Cortex of kidney (tissue), 1 donor: ENCODE results near the gene ERMN.
"Not testable (repeated sequence)": the region's sequence is repeated elsewhere in the genome, so short reads cannot be mapped to it uniquely, and the experiment has no call there.

Experiments
- DNase-seq: peaks from one replicate; lab custom pipeline; 2025; lab: John Stamatoyannopoulos, UW

The ERMN gene, protein sequence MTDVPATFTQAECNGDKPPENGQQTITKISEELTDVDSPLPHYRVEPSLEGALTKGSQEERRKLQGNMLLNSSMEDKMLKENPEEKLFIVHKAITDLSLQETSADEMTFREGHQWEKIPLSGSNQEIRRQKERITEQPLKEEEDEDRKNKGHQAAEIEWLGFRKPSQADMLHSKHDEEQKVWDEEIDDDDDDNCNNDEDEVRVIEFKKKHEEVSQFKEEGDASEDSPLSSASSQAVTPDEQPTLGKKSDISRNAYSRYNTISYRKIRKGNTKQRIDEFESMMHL

DNA sequence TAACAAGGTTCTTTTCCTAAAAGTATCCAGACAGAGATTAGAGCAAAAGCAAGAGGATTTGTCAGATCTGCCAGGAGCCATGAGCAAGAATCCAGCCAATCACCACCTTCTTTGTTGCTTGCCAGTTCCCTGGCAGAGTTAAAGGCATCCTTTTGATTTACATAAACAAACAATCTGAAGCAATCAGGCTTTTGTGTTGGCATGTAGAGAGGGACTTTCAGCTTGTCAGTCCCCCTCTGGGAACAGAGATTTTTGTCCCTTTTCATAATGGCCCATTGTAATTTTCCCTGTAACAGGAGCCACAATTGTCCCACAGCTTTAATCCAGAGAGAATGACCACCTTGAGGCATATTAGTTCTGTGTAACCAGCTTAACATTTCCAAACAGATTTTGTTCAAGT lies at the start of gene ERMN:
Gene ERMN (minus strand): TSS at position 39 of the 400 bp plus-strand sequence. CDS start 182 bp downstream, outside the sequence.
- no peak for DNase-seq

DNA sequence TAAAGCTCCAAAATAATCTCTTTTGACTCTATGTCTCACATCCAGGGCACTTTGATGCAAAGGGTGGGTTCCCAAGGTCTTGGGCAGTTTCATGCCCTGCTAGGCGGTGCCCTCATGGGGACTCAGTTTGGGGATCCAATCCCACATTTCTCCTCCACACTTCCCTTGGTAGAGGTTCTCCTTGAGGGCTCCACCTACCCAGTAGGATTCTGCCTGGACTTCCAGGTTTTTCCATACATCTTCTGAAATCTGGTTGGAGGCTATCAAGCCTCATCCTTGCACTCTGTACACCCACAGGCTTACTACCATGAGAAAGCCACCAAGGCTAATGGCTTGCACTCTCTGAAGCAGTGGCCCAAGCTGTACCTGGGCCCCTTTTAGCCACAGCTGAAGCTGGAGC lies 49.8 kb upstream of the ERMN start:
- DNase-seq, result no peak

DNA sequence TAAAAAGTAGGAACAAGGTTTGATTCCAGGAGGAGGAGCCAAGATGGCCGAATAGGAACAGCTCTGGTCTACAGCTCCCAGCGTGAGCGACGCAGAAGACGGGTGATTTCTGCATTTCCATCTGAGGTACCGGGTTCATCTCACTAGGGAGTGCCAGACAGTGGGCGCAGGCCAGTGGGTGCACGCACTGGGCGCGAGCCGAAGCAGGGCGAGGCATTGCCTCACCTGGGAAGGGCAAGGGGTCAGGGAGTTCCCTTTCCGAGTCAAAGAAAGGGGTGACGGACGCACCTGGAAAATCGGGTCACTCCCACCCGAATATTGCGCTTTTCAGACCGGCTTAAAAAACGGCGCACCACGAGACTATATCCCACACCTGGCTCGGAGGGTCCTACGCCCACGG lies 42.9 kb upstream of the ERMN start:
- DNase-seq, result not testable (repeated sequence)

DNA sequence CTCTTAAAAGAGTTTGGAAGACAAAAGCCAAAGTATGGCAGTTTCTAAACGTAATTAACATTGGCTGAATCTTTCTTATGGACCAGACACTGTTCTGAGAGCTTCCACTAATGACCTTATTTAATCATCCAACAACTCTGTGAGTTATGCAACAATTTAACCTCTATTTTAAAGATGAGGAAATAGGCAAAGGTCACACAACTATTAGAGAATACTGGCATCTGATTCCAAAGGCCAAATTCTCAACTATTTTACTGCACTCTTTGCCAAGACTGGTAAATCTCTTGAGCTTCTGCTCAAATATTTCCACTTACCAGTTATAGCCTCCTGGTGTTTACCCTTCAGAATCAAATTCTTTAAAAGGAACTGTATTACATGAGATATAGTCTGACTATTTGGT lies 42.1 kb upstream of the ERMN start:
- DNase-seq, result no peak

DNA sequence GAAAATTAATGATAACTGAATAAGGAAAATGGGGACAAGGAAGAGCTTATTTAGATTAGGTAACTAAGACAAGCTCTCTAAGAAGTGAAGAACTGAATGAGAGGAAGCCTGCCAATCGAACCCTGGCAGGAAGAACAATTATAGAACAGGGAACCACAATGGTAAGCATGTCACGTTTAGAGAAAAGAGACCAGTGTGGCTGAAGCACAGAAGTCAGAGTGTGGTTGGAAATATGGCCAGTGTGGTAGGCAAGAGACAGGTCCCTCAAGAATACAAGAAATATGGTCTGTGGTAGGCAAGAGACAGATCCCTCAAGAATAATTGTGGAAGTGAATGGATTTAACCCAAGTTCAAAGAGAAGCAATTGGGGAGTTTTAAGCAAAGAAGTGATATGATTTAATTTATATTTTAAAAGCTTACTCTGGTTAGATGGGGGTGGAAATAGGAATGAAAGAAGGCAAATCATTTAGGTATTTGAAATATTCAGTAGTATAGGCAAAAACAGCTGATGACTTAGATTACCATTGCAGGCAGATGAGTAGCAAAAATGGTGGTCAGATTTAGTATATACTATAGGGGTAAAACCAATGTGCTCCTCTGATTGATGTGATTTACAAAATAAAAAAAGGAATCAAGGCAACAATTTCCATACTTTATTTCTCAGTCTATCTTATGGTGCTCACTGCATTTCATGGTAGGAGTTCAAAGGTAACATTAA lies 38.8 kb upstream of the ERMN start:
- no peak for DNase-seq

DNA sequence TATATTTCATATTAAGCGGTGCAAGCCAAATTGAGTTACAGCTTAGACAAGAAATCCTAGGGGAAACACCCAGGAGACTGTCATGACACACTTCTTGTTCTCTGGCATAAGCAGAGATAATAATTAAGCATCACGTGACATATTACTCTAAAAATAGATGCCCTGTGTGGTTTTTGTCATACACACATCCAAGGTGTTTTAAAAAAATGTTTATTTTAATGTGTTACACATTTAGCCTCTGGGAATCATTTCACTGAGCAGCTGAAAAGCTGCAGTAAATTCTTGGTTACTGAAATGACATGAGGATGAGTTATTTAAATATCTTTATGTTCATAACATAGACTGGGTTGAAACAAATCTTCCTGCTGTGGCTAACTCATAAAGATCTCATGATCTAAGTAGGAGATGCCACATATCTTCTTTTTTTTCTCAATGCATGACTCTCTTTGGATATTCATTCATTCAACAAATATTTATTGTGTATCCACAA lies 38.0 kb upstream of the ERMN start:
- no peak for DNase-seq

DNA sequence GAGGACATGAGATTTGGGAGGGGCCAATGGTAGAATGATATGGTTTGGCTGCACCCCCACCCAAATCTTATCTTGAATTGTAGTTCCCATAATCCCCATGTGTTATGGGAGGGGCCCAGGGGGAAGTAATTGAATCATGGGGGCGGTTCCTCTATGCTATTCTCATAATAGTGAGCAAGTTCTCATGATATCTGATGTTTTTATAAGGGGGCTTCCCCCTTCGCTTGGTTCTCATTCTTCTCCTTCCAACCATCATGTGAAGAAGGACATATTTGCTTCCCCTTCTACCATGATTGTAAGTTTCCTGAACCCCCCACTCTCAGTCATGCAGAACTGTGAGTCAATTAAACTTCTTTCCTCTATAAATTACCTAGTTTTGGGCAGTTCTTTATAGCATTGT lies 37.0 kb upstream of the ERMN start:
- no peak for DNase-seq

DNA sequence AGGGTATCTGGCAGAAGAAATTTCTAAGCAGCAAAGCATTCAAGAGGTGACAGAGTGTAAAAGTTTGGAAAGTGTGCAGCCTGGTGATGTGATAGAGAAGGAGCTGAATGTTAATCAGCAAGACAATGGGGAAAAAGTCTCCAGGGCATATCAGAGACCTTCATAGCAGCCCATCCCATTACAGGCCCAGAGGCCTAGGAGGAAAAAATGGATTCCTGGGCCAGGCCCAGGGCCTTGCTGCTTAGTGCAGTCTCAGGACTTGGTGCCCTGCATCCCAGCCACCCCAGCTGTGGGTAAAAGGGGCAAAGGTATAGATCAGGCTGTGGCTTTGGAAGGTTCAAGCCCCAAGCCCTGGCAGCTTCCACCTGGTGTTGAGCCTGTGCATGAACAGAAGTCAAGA lies 35.9 kb upstream of the ERMN start:
- DNase-seq, result no peak

DNA sequence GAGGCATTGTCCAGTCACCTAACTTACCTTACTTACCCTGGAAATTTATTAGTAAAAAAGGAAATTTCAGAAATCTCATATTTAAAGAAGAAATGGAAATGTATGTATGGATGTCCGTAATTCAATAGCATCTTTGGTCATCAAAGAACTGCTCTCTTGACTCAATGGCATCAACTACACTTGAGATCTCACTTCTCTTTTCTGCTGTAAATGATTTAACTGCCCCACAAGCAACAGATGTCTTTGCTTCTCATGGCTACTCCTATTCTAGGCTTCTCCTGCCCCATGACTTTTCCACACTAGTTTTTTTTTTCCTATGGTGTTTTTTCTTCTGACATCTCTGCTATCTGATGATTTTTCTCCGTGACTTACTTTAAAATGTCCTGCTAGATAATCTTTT lies 34.0 kb upstream of the ERMN start:
- no peak for DNase-seq

DNA sequence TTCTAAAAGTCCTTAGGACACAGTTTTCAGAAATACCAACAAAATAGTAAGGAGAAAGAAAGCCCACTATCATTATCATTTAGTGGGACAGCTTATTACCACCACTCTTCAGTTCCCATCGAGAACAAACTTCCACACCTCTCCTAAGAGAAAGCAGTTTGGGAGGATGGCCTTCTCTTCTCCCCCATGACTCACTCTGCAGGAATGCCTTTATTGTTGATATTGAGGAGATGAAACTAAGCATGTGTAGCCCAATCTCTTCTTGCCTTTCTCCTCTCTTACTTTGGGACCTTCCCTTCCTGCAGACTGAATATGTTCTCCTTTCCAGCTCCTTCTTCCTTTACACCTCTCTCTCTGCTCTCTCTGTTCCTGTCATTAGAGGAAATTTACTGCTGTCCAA lies 30.0 kb upstream of the ERMN start:
- no peak for DNase-seq

DNA sequence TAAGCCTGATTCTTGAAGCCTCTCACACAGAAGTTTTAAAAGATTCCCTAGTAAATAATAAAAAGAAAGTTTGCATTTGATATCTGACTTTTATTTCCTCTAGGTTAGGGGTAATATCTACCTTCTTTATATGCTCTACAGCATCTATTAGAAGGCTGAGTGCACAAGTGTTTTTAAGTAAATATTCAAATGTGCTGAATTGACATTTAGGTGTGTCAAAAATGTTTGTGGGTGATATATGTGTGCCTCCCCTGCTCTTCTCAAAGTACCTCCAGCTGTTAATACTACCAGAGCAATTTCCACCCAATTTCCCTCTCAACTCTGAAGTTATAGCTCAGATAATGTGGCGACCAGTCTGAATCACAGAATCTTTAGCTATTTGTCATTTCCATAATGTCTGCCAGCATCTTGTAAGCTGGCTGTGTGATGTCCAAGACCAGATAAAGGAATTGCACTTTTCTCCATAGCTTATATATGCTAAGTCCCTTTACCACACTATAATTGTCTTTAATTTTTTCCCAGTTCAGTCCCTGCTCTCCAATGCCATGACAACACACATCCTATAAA lies 24.4 kb upstream of the ERMN start:
- DNase-seq, result no peak

DNA sequence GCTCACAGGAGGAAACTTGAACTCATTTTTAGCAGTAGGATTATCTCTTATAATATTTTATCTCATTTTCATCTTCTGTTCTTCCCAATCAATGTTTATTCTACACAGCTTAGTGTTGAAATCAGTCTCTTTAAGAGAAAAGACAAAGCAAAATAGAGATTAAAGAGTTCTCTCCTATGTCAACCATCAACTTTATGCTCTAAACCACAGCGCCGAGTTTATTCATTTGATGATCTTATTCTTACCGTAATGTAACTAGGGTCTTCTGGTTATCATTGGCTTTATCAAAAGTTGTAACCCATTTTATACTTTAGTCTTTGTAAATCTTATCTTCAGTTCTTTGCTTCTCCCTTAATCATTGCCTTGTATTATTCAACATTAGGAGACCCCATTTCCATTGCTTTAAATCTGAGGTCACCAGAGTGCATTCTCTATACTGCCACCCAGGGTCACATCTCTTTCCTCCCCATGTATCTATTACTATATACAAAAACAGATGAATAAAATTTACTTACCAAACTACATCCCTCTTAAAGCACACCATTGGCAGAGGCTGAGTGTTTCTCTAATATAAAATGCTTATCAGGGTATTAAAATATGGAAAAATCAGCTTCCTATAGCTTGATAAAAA lies 22.8 kb upstream of the ERMN start:
- DNase-seq, result no peak

DNA sequence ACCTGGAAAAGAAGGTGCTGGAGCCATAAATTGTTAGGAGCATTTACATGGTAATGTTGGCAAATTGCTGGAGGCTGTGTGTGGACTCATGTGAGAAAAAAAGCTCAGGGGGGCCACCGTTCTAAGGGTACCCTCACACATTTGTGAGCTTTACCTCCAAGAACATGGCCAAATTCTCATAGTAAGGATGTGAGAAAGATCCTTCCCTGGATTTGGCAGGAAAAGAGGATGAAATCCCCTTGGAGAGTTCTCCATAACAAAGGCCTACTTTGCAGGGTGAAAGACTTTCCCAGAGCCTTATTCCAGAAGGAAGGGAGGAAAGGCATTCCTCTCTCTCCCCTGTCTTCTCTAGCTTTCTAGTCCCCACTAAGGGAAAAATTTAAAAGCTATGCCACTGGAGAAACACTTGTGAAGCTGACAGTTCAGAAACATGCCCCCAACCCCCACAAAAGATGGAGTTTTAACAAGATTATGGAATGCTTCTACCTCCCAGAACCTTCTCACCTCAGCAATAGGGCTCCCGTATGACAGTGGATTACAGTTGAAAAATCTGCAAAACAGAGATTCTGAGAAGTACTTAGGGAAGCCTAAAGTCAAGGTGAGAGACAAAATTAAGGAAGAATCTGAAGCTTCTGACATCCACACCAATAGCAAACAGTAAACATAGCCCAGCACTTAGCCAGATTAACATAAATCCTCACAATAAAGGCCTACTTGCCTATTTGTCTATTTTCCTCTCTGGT lies 20.2 kb upstream of the ERMN start:
- DNase-seq, result no peak

DNA sequence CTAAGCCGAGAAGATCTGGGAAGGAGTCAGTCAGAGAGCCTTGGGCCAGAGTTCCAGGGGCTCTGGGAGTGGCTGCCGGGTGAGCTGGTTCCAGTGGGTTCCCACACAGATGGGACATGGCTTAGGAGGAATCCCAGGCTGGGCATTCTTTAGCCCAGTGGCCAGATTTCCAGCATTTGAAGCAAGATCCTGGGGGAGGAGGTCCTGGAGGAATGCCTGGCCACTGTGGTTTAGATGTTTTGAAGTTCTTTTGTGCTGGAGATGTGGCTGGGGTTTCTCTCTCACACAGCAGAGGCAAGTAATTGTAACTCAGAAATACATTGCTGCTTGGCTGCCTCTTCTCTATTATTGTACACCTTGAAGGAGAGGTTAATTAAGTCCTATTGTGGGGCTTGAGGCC lies 15.8 kb upstream of the ERMN start:
- DNase-seq, result not testable (repeated sequence)

DNA sequence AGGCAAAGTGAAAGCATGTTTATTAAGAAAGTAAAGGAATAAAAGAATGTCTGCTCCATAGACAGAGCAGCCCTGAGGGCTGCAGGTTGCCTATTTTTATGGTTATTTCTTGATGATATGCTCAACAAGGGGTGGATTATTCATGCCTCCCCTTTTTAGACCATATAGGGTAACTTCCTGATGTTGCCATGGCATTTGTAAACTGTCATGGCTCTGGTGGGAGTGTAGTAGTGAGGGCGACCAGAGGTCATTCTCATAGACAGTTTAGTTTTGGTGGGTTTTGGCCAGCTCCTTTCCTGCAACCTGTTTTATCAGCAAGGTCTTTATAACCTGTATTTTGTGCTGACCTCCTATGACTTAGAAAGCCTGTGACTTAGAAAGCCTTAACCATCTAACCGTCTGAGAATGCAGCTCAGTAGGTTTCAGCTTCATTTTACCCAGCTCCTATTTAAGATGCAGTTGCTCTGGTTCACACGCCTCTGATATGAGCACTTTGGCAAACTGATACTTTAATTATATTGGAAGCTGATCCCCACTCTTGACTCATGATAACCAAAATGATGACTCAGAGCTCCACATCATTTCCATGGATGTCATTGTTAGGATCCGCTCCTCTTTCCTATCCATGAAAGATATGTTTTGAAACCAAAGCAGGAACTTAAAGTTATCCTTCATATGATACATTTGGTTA lies 14.5 kb upstream of the ERMN start:
- no peak for DNase-seq

DNA sequence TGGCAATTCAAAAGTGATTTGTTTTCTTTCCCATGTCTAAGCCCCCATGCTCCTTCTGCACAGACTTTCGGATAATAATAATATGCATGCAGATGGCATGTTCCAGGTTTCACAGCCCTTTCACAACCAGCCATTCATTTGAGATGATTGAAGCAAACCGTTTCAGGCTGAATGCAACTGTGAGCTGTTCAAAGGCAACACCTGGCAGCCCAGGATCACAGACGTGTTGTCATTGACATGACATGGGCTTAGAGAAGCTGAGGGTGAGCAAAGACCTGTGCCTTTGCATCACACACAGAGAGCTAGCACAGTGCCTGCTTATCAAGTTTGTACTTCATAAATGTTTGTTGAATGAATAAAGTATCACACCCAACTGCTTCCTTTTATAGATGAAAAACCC lies 12.4 kb upstream of the ERMN start:
- DNase-seq, result no peak

DNA sequence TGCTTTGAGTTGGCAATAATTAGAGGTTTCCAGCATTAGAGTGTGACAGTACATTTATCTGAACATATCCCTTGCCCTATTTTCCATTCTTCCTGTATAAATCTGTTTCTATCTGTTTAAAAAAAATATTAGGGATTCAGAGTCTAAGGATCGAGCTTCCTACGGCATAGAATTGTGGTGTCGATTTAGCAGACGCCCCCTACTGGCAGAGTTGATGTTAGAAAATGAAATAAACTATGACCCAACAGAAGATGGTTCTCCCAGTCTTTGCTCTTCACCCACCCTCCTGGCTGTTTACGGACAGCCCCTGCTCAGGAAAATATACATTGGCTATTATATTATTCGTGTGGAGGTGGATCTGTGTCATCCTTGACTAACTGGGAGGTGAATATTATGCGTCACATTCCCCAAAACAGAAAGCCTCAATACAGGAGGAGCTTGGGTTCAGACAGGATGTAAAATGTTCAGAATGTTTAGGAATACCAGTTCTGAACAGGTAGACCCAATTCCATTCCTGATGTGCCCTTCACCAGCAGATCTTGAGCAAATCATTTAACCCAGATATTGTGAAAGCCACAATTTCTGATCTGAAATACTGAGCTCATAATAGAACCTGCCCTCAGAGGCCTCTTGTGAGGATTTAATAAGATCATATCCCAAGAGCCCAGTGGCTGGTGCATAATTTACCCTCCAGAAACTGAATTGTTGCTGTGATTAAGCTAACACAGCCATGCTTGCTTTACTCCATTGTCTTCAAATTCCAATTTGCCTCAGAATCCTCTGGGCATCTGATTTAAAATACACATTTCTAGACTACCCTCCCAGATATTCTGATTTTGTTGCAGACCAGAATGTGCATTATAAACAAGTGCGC lies 10.8 kb upstream of the ERMN start:
- no peak for DNase-seq

DNA sequence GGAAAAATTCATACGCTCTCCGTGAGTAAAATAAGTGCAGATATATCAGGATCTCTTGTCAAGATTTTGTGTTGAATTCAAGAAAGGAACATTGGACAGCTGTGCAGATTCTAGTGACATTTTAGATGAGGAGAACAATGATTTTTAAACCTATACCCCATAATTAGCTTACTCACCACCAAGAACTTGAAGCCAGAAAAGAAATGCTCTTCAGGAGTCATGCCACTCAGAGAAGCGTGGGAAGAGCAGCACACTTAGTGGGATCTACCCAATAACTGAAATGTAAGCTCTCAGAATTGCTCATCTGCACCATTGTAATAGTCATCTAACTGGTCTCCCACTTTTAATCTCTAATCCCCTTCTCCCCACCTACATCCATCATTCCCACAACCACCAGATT lies 9.2 kb upstream of the ERMN start:
- DNase-seq, result no peak

DNA sequence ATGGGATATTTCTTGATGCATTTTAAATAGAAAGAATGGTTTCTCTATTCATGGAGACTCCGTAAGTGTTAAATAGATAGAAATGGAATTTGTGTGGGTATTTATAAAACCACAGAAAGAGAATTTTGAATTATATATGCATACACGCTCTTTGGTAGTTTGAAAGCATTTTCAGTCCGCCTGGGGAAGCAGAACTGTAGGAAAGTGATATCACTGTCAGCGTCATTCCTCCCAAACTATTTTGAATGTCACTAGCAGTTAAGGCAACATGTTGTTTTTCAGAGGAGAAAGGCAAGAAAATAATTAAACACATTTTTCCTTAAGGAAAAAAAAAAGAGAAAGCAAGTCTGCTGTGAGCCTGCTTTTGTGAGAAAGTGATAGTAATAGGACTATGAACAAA lies 8.7 kb upstream of the ERMN start:
- no peak for DNase-seq

DNA sequence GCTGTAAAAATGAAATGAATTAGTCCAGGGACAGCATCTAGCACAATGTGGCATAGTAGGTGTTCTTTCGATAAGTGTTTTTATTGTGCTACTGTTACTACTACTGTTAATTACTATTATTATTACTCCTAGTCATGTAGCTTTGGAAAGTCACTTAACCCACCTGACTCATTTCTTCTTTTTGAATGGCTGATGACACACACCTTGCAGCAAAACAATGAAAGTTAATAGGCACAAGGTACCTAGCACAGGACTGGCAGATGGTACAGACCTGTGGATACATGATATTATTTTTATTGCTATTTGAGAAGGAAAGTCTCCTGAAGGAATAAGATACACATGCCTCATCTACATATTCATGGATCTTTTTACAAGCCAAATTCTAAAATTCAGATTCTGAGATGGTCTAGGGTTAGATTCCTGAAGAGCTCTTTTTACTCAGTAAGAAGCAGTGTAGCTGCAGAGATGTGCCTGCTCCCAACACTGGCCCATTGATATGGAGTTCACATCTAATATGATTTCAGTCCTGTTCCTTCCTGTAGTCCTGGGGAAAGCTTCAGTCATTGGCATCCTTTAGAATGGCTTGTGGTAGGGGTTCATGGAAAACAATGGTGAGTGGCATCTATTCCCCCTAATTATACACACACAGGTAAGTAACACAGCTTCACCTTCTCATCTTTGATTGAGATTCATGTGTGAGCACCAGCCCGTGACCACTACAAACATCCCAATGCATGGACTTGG lies 7.9 kb upstream of the ERMN start:
- DNase-seq, result no peak
